GM12878 (cell line): ENCODE measurements around the gene SRRD. TPM values are rescaled to one million over a fixed set of nuclear protein-coding genes. Genes with fewer than 3 reads are reported as not detected.

Experiments used
- ATAC-seq: fragments of 200-7000 bp; cut with Tn5 transposase; 3 replicates; pipeline ENCODE4 v1.9.1; 2020; ENCODE audit warnings: mild to moderate bottlenecking, moderate library complexity
- BruUV-seq: library from RNA; stranded (reverse); fragments of 400-500 nt; replicated peaks from 2 replicates; lab custom pipeline; 2021; lab: Mats Ljungman, UMichigan
- CTCF ChIA-PET: fragments of 300-600 bp; sonication (Branson Sonifier 250); formaldehyde crosslinking; extraction: SDS; loops from one replicate; lab custom pipeline; 2021; ENCODE audit warnings: inconsistent platforms; lab: Yijun Ruan, JAX
- POLR2A ChIA-PET: fragments of 350-600 bp; formaldehyde crosslinking; extraction: SDS; loops from one replicate; lab custom pipeline; 2021; ENCODE audit warnings: inconsistent platforms; lab: Charles Lee
- RAD21 ChIA-PET: fragments of 300-600 bp; sonication (Branson Sonifier 250); formaldehyde crosslinking; loops from one replicate; lab custom pipeline; 2023; ENCODE audit warnings: antibody characterized with exemption; ENCODE audit not compliant: unreplicated experiment; lab: Charles Lee
- SMC1A ChIA-PET: fragments of 300-600 bp; sonication (Branson Sonifier 250); formaldehyde crosslinking; loops from one replicate; lab custom pipeline; 2023; ENCODE audit not compliant: unreplicated experiment, uncharacterized antibody; lab: Charles Lee
- DNase-seq: peaks from one replicate; pipeline ENCODE4 v3.0.0-alpha.2; 2011; ENCODE audit warnings: low read depth, low spot score
- FAIRE-seq: peaks from 3 replicates; lab custom pipeline; 2011; peaks lifted over from hg19 to GRCh38; lab: Jason Lieb, UNC
- H2AFZ ChIP-seq: 2 replicates; pipeline ENCODE4 v1.6.0; 2011; ENCODE audit warnings: low read depth, low read length, control low read depth; ENCODE audit not compliant: control insufficient read depth
- H3K27ac ChIP-seq: 2 replicates; pipeline ENCODE4 v1.5.1; 2011; ENCODE audit warnings: control low read depth; ENCODE audit not compliant: control insufficient read depth, insufficient read depth
- H3K27me3 ChIP-seq, 2 experiments: replicated peaks in 1 of 2; 2 replicates each; pipeline versions ENCODE4 v1.6.0 to v1.6.1; 2011; ENCODE audit warnings: low read length in 1 of 2; ENCODE audit not compliant: control insufficient read depth in 2 of 2, insufficient read depth in 2 of 2
- H3K36me3 ChIP-seq, 2 experiments: 2 replicates each; pipeline ENCODE4 v1.5.1; 2011; ENCODE audit warnings: low read length in 1 of 2; ENCODE audit not compliant: control insufficient read depth in 2 of 2, insufficient read depth in 2 of 2
- H3K4me1 ChIP-seq: 2 replicates; pipeline ENCODE4 v1.6.1; 2011; ENCODE audit warnings: mild to moderate bottlenecking, low read length, moderate library complexity, mixed read lengths; ENCODE audit not compliant: control insufficient read depth, insufficient read depth
- H3K4me2 ChIP-seq: 2 replicates; pipeline ENCODE4 v1.6.0; 2011; ENCODE audit warnings: control low read depth; ENCODE audit not compliant: control insufficient read depth, insufficient read depth
- H3K4me3 ChIP-seq: fragments of 200-600 bp; sonication (generic); 2 replicates; pipeline ENCODE4 v1.5.1; 2016
- H3K79me2 ChIP-seq: 2 replicates; pipeline ENCODE4 v1.6.0; 2011; ENCODE audit warnings: low read length; ENCODE audit not compliant: control insufficient read depth, insufficient read depth
- H3K9ac ChIP-seq: 2 replicates; pipeline ENCODE4 v1.8.0; 2011; ENCODE audit warnings: low read length, control low read depth, mixed read lengths; ENCODE audit not compliant: control insufficient read depth, insufficient read depth
- H3K9me3 ChIP-seq: replicated peaks from 3 replicates; pipeline ENCODE4 v1.5.1; 2011; ENCODE audit warnings: mild to moderate bottlenecking, low read length; ENCODE audit not compliant: control insufficient read depth, insufficient read depth
- H4K20me1 ChIP-seq: 2 replicates; pipeline ENCODE4 v1.6.0; 2011; ENCODE audit not compliant: control insufficient read depth, insufficient read depth
- ESRRA ChIP-seq: IDR thresholded peaks from 2 replicates; pipeline ENCODE4 v1.6.1; 2012; ENCODE audit warnings: mild to moderate bottlenecking, low read length, improper control_type of control experiment
- ETV6 ChIP-seq, 2 experiments: fragments of 450-650 bp in 1 of 2; IDR thresholded peaks in 1 of 2; conservative IDR thresholded peaks in 1 of 2; 2 replicates each; pipeline ENCODE4 v1.6.1; 2014; ENCODE audit warnings: antibody characterized with exemption in 1 of 2, borderline replicate concordance in 1 of 2, low read depth in 1 of 2, mild to moderate bottlenecking in 1 of 2, moderate library complexity in 1 of 2
- KLF5 ChIP-seq: fragments of 450-650 bp; IDR thresholded peaks from 2 replicates; pipeline ENCODE4 v1.6.1; 2014; ENCODE audit warnings: mild to moderate bottlenecking; ENCODE audit not compliant: partially characterized antibody
- NR2C1 ChIP-seq: fragments of 450-650 bp; IDR thresholded peaks from 2 replicates; pipeline ENCODE4 v1.6.1; 2017; ENCODE audit warnings: antibody characterized with exemption, mild to moderate bottlenecking, moderate library complexity
- SIN3A ChIP-seq: IDR thresholded peaks from 2 replicates; pipeline ENCODE4 v1.6.1; 2012; ENCODE audit warnings: low read depth, low read length, improper control_type of control experiment
- WGBS: methylation state at CpG from one replicate; pipeline ENCODE4 v1.1.6; 2016; ENCODE audit warnings: low lambda C conversion rate; ENCODE audit not compliant: insufficient replicate concordance, insufficient coverage; ENCODE audit errors: missing lambda C conversion rate; 5-methylcytosine and 5-hydroxymethylcytosine counted together
- in situ Hi-C: fragments of 300-500 bp; cut with MboI; formaldehyde crosslinking; loops from 9 replicates; pipeline ENCODE4 v1.14.3; 2018; ENCODE audit warnings: mixed read lengths
- intact Hi-C: fragments of 100-400 bp; cut with micrococcal nuclease; formaldehyde crosslinking; loops from one replicate; pipeline ENCODE4 v1.14.2; 2022; ENCODE audit not compliant: unreplicated experiment
- polyA plus RNA-seq, 11 experiments: library from polyadenylated mRNA; depleted of rRNA in 4 of 11; unstranded in 6 of 11; stranded (reverse) in 5 of 11; fragments of >200 nt; fragmentation: Nextera tagmentation in 4 of 11; fragmentation: Illumina TruSeq in 1 of 11; extraction: Ambion mirVana in 4 of 11; extraction: Trizol in 1 of 11; gene quantifications; 1 replicate in 1 of 11; 2 replicates in 10 of 11; pipeline versions ENCODE4 v1.2.1 to v1.2.3, GENCODE V29; 2011 to 2016; ENCODE audit warnings: inconsistent platforms in 2 of 11, missing spikeins in 2 of 11, low read depth in 1 of 11
- total RNA-seq, 4 experiments: library from RNA; depleted of rRNA in 3 of 4; stranded (reverse); fragments of >200 nt in 3 of 4; fragmentation: Illumina TruSeq in 1 of 4; extraction: Trizol in 1 of 4; gene quantifications; 2 replicates each; pipeline versions ENCODE4 v1.2.1 to v1.2.3, GENCODE V29; 2013 to 2021
- TF ChIP-seq, protein P1 (sequence below): IDR thresholded peaks from 2 replicates; pipeline ENCODE4 v1.6.1; 2012; ENCODE audit warnings: improper control_type of control experiment, low read depth, low read length; ENCODE audit not compliant: insufficient replicate concordance

Gene SRRD
- total and polyA plus RNA-seq, 10 of the 15 experiments (the other 5 are each of a cell fraction or from before 2014, with no cell fraction given) = 4.1 to 50.6 (median 27.5) TPM

DNA sequence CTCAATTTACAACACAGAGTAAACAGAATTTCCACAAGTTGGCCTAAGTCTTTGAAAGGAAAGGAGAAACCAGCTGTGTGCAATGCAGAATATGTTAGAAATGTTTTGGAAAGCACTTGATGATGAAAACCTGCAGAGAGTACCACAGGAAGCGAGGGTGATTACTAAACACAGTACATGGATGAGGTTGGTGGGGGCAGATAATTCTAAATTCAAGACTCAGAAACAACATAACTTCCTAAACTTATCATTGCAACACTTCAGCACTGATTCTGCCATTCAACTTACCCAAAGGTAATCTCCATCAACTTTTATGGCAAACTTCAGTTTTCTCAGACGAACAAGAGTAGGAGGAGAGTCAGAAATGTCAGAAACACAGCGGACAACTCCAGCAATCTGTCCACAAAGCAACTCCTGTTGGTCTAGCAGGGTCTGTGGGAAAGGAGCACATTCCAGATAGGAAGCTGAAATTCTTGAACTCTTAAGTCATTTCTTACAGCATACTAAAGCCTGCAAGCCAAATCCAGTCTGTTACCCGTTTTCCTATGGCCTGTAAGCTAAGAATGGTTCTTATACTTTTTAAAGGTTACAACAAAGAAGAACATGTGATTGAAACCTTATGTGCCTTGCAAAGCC, 6.9 kb upstream of the SRRD start:
- Histone ChIP-seq H3K4me1 (peaks cover 30% of the 10 kb centered on the region), H3K36me3 (peaks cover 3 to 12% of the 10 kb centered on the region in 2 experiments), H4K20me1 (no peaks in the 10 kb centered on the region), H3K27ac (no peak overlapping the region), H3K4me2 (no peak overlapping the region), H3K4me3 (no peak overlapping the region), H2AFZ (no peak overlapping the region), H3K9ac (no peak overlapping the region), H3K79me2 (peaks cover 35% of the 10 kb centered on the region), H3K27me3 (no peaks in the 10 kb centered on the region), H3K9me3 (no peaks in the 10 kb centered on the region)
- 85% methylated on average over 4 of the region's 4 CpGs for WGBS
- ATAC-seq (no peak), FAIRE-seq (no peak), DNase-seq (no peak)
- in situ Hi-C loops (no loop called here), intact Hi-C loops (no loop called here)
- ChIA-PET POLR2A (interaction anchor here (0.6 kb wide), 1 partner anchor 113 kb away, joined by 3 read pairs; no protein-coding TSS in a partner anchor), SMC1A (interaction anchor here (0.5 to 0.9 kb wide), 2 partner anchors 45 to 147 kb away, joined by 3 read pairs; no protein-coding TSS in a partner anchor), RAD21 (no interaction called here), CTCF (interaction anchor here (1.5 kb wide), 1 partner anchor 16 kb away, joined by 3 read pairs; no protein-coding TSS in a partner anchor)
- TF ChIP-seq KLF5 (no peak), NR2C1 (no peak), SIN3A (no peak), ETV6 (conservative IDR thresholded peaks at IDR 0.05 in 1 of 2, IDR thresholded peaks at IDR 0.05 in 1 of 2; ENCODE audit: borderline replicate concordance in 1 of 2, low read depth in 1 of 2) (no peak), ESRRA (no peak)
- TF ChIP-seq, protein P1, sequence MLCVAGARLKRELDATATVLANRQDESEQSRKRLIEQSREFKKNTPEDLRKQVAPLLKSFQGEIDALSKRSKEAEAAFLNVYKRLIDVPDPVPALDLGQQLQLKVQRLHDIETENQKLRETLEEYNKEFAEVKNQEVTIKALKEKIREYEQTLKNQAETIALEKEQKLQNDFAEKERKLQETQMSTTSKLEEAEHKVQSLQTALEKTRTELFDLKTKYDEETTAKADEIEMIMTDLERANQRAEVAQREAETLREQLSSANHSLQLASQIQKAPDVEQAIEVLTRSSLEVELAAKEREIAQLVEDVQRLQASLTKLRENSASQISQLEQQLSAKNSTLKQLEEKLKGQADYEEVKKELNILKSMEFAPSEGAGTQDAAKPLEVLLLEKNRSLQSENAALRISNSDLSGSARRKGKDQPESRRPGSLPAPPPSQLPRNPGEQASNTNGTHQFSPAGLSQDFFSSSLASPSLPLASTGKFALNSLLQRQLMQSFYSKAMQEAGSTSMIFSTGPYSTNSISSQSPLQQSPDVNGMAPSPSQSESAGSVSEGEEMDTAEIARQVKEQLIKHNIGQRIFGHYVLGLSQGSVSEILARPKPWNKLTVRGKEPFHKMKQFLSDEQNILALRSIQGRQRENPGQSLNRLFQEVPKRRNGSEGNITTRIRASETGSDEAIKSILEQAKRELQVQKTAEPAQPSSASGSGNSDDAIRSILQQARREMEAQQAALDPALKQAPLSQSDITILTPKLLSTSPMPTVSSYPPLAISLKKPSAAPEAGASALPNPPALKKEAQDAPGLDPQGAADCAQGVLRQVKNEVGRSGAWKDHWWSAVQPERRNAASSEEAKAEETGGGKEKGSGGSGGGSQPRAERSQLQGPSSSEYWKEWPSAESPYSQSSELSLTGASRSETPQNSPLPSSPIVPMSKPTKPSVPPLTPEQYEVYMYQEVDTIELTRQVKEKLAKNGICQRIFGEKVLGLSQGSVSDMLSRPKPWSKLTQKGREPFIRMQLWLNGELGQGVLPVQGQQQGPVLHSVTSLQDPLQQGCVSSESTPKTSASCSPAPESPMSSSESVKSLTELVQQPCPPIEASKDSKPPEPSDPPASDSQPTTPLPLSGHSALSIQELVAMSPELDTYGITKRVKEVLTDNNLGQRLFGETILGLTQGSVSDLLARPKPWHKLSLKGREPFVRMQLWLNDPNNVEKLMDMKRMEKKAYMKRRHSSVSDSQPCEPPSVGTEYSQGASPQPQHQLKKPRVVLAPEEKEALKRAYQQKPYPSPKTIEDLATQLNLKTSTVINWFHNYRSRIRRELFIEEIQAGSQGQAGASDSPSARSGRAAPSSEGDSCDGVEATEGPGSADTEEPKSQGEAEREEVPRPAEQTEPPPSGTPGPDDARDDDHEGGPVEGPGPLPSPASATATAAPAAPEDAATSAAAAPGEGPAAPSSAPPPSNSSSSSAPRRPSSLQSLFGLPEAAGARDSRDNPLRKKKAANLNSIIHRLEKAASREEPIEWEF = no peak
- no TSS peak for BruUV-seq
